Parathyroid adenoma (tissue), 2 donors: Measurements from ENCODE around the gene OSBPL2.

Experiments
- H2AFZ ChIP-seq: fragments of 300-600 bp; sonication (generic); one replicate; pipeline ENCODE4 v1.7.0; 2017; ENCODE audit warnings: antibody characterized with exemption, mild to moderate bottlenecking
- H3K27ac ChIP-seq: fragments of 300-600 bp; sonication (generic); one replicate; pipeline ENCODE4 v1.7.0; 2017
- H3K27me3 ChIP-seq: fragments of 300-600 bp; sonication (generic); one replicate; pipeline ENCODE4 v1.7.0; 2017; ENCODE audit warnings: low read length; ENCODE audit not compliant: control insufficient read depth, insufficient read depth
- H3K36me3 ChIP-seq: fragments of 300-600 bp; sonication (generic); one replicate; pipeline ENCODE4 v1.7.0; 2017; ENCODE audit warnings: low read length; ENCODE audit not compliant: control insufficient read depth, insufficient read depth
- H3K4me1 ChIP-seq: fragments of 300-600 bp; sonication (generic); one replicate; pipeline ENCODE4 v1.7.0; 2017; ENCODE audit warnings: control low read depth
- H3K4me2 ChIP-seq: fragments of 300-600 bp; sonication (generic); one replicate; pipeline ENCODE4 v1.7.0; 2017; ENCODE audit warnings: low read length
- H3K4me3 ChIP-seq: fragments of 300-600 bp; sonication (generic); one replicate; pipeline ENCODE4 v1.7.0; 2017; ENCODE audit warnings: low read depth, low read length
- H3K79me2 ChIP-seq: fragments of 300-600 bp; sonication (generic); one replicate; pipeline ENCODE4 v1.7.0; 2017; ENCODE audit warnings: control low read depth
- H3K9ac ChIP-seq: fragments of 300-600 bp; sonication (generic); one replicate; pipeline ENCODE4 v1.7.0; 2017; ENCODE audit warnings: mild to moderate bottlenecking
- H3K9me3 ChIP-seq: fragments of 300-600 bp; sonication (generic); one replicate; pipeline ENCODE4 v1.7.0; 2017; ENCODE audit warnings: low read length; ENCODE audit not compliant: control insufficient read depth
- CTCF ChIP-seq: fragments of 300-600 bp; sonication (generic); IDR thresholded peaks from one replicate; pipeline ENCODE4 v1.7.0; 2017; ENCODE audit warnings: antibody characterized with exemption, mild to moderate bottlenecking
- donor health status: primary hyperparathyroidism.

The OSBPL2 gene

GRCh38 chr20:62228982-62229545, 9.3 kb upstream of the OSBPL2 start:
- H3K36me3 ChIP-seq: no peaks in the 10 kb centered on the region
- no peaks in the 10 kb centered on the region for H3K79me2 ChIP-seq
- no peak overlapping the region for H2AFZ ChIP-seq
- no peak for TF ChIP-seq CTCF
- H3K4me3 ChIP-seq: no peak overlapping the region
- H3K4me1 ChIP-seq: peaks cover 25% of the 10 kb centered on the region
- H3K27ac ChIP-seq: no peak overlapping the region
- no peaks in the 10 kb centered on the region for H3K27me3 ChIP-seq
- H3K9ac ChIP-seq: no peak overlapping the region
- no peaks in the 10 kb centered on the region for H3K9me3 ChIP-seq
- no peak overlapping the region for H3K4me2 ChIP-seq

- Histone ChIP-seq H3K9me3 (no peaks in the 10 kb centered on the region), H3K27me3 (no peaks in the 10 kb centered on the region), H3K4me3 (no peak overlapping the region), H3K79me2 (no peaks in the 10 kb centered on the region), H2AFZ (no peak overlapping the region), H3K27ac (no peak overlapping the region), H3K36me3 (no peaks in the 10 kb centered on the region), H3K4me1 (peaks cover 25% of the 10 kb centered on the region), H3K4me2 (no peak overlapping the region), H3K9ac (no peak overlapping the region)
- TF ChIP-seq CTCF: no peak
Measured at GRCh38 chr20:62229667-62230066, 8.7 kb upstream of the OSBPL2 start.

- H3K27me3 ChIP-seq: no peaks in the 10 kb centered on the region
- no peak overlapping the region for H3K4me2 ChIP-seq
Measured at GRCh38 chr20:62230276-62230675, 8.0 kb upstream of the OSBPL2 start.

GRCh38 chr20:62230696-62231095, 7.6 kb upstream of the OSBPL2 start:
- H2AFZ ChIP-seq: no peak overlapping the region
- H3K79me2 ChIP-seq: no peaks in the 10 kb centered on the region
- no peaks in the 10 kb centered on the region for H3K9me3 ChIP-seq
- H3K9ac ChIP-seq: no peak overlapping the region
- H3K36me3 ChIP-seq: no peaks in the 10 kb centered on the region
- no peak overlapping the region for H3K4me2 ChIP-seq
- no peak for TF ChIP-seq CTCF
- H3K27me3 ChIP-seq: no peaks in the 10 kb centered on the region
- H3K4me1 ChIP-seq: peaks cover 33% of the 10 kb centered on the region
- H3K27ac ChIP-seq: no peak overlapping the region
- no peak overlapping the region for H3K4me3 ChIP-seq

More at GRCh38 chr20:62230276-62230675, 8.0 kb upstream of the OSBPL2 start:
- Histone ChIP-seq H3K27ac (no peak overlapping the region), H3K36me3 (no peaks in the 10 kb centered on the region), H3K9me3 (no peaks in the 10 kb centered on the region), H3K79me2 (no peaks in the 10 kb centered on the region), H2AFZ (no peak overlapping the region), H3K4me1 (peaks cover 29% of the 10 kb centered on the region), H3K4me3 (no peak overlapping the region), H3K9ac (no peak overlapping the region)
- TF ChIP-seq CTCF: no peak

- Histone ChIP-seq H3K9ac (no peak overlapping the region), H3K36me3 (no peaks in the 10 kb centered on the region), H3K27ac (no peak overlapping the region), H3K27me3 (no peaks in the 10 kb centered on the region), H3K4me3 (no peak overlapping the region), H3K4me1 (peaks cover 34% of the 10 kb centered on the region), H3K79me2 (no peaks in the 10 kb centered on the region), H2AFZ (no peak overlapping the region), H3K9me3 (no peaks in the 10 kb centered on the region), H3K4me2 (no peak overlapping the region)
- no peak for TF ChIP-seq CTCF
Measured at GRCh38 chr20:62231292-62231691, 7.0 kb upstream of the OSBPL2 start.
